ENCODE data around the gene CDH11. TPM values are rescaled to one million over a fixed set of nuclear protein-coding genes. Genes with fewer than 3 reads are reported as not detected.

Gene CDH11
- total and polyA plus RNA-seq, 10 of the 15 experiments (the other 5 are each of a cell fraction or from before 2014, with no cell fraction given) = 0.31 to 9.7 (median 0.87) TPM

DNA sequence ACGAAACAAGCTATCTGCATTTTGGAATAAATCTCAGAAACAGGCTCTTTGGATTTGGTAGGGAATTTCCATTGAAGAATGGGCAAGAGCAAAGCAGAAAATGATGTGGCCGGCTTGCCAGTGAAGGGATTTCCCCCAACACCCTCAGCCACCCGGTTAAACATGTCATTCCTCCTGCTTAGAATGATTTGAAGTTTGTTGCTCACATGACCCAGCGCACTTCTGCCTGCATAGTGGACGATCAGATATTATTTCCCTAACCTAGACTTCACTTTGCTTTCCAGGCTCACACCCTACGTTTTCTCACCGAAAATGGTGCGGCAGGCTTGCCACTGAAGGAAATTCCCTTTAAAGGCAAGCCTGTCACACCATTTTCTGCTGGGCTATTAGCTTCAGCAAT lies 170.7 kb downstream of the CDH11 start:
- no peaks in the 10 kb centered on the region for H3K9me3 ChIP-seq (replicated peaks; ENCODE audit: control insufficient read depth, insufficient read depth, low read length)
- 23% methylated on average over 8 of the region's 8 CpGs for WGBS (ENCODE audit: insufficient coverage, insufficient replicate concordance, low lambda C conversion rate, missing lambda C conversion rate)
- H4K20me1 ChIP-seq (ENCODE audit: control insufficient read depth, insufficient read depth) = no peaks in the 10 kb centered on the region
- TF ChIP-seq KLF5 (IDR thresholded peaks at IDR 0.05; ENCODE audit: partially characterized antibody) = no peak
- no peak for TF ChIP-seq NFYB (IDR thresholded peaks at IDR 0.05; ENCODE audit: insufficient read depth, low read depth, low read length)
- no peak for TF ChIP-seq PAX8 (IDR thresholded peaks at IDR 0.05)
- TF ChIP-seq, protein P1, sequence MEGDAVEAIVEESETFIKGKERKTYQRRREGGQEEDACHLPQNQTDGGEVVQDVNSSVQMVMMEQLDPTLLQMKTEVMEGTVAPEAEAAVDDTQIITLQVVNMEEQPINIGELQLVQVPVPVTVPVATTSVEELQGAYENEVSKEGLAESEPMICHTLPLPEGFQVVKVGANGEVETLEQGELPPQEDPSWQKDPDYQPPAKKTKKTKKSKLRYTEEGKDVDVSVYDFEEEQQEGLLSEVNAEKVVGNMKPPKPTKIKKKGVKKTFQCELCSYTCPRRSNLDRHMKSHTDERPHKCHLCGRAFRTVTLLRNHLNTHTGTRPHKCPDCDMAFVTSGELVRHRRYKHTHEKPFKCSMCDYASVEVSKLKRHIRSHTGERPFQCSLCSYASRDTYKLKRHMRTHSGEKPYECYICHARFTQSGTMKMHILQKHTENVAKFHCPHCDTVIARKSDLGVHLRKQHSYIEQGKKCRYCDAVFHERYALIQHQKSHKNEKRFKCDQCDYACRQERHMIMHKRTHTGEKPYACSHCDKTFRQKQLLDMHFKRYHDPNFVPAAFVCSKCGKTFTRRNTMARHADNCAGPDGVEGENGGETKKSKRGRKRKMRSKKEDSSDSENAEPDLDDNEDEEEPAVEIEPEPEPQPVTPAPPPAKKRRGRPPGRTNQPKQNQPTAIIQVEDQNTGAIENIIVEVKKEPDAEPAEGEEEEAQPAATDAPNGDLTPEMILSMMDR (IDR thresholded peaks at IDR 0.05 in 2 of 3, conservative IDR thresholded peaks at IDR 0.05 in 1 of 3; ENCODE audit: control insufficient read depth in 2 of 3, extremely low read depth in 1 of 3, insufficient read depth in 1 of 3, low read depth in 3 of 3, low read length in 3 of 3) = no peak
- TF ChIP-seq IKZF1 (conservative IDR thresholded peaks at IDR 0.05) = peak; percentile 42
- TF ChIP-seq RAD51 (IDR thresholded peaks at IDR 0.05) = peak; percentile 64
- TF ChIP-seq, protein P2, sequence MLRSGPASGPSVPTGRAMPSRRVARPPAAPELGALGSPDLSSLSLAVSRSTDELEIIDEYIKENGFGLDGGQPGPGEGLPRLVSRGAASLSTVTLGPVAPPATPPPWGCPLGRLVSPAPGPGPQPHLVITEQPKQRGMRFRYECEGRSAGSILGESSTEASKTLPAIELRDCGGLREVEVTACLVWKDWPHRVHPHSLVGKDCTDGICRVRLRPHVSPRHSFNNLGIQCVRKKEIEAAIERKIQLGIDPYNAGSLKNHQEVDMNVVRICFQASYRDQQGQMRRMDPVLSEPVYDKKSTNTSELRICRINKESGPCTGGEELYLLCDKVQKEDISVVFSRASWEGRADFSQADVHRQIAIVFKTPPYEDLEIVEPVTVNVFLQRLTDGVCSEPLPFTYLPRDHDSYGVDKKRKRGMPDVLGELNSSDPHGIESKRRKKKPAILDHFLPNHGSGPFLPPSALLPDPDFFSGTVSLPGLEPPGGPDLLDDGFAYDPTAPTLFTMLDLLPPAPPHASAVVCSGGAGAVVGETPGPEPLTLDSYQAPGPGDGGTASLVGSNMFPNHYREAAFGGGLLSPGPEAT (IDR thresholded peaks at IDR 0.05; ENCODE audit: low read depth) = peak; percentile 61; the same call in 1 of the 2 replicates
- TF ChIP-seq, protein P3, sequence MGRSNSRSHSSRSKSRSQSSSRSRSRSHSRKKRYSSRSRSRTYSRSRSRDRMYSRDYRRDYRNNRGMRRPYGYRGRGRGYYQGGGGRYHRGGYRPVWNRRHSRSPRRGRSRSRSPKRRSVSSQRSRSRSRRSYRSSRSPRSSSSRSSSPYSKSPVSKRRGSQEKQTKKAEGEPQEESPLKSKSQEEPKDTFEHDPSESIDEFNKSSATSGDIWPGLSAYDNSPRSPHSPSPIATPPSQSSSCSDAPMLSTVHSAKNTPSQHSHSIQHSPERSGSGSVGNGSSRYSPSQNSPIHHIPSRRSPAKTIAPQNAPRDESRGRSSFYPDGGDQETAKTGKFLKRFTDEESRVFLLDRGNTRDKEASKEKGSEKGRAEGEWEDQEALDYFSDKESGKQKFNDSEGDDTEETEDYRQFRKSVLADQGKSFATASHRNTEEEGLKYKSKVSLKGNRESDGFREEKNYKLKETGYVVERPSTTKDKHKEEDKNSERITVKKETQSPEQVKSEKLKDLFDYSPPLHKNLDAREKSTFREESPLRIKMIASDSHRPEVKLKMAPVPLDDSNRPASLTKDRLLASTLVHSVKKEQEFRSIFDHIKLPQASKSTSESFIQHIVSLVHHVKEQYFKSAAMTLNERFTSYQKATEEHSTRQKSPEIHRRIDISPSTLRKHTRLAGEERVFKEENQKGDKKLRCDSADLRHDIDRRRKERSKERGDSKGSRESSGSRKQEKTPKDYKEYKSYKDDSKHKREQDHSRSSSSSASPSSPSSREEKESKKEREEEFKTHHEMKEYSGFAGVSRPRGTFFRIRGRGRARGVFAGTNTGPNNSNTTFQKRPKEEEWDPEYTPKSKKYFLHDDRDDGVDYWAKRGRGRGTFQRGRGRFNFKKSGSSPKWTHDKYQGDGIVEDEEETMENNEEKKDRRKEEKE (IDR thresholded peaks at IDR 0.05) = no peak
- TF ChIP-seq EGR1 (IDR thresholded peaks at IDR 0.05; ENCODE audit: borderline replicate concordance in 1 of 2, low read depth in 2 of 2, low read length in 2 of 2) = no peak
- 0 out of 4 replicates have a peak, but pooled peaks of 1 of the 2 experiments have one; percentile 8 for TF ChIP-seq IKZF2 (IDR thresholded peaks at IDR 0.05)
- TF ChIP-seq BHLHE40 (IDR thresholded peaks at IDR 0.05; ENCODE audit: borderline replicate concordance in 1 of 2, low read depth in 2 of 2, low read length in 1 of 2) = peak; percentile 19 to 36; a peak in 1 of 4 replicates
- TF ChIP-seq ZSCAN29 (IDR thresholded peaks at IDR 0.05) = no peak
- ChIA-PET SMC1A (ENCODE audit: uncharacterized antibody, unreplicated experiment) (interaction anchor here (1.0 kb wide), 1 partner anchor 12 kb away, joined by 4 read pairs; no protein-coding TSS in a partner anchor), RAD21 (ENCODE audit: unreplicated experiment) (no interaction called here), CTCF (no interaction called here), POLR2A (no interaction called here)
- no peaks in the 10 kb centered on the region for H3K79me2 ChIP-seq (ENCODE audit: control insufficient read depth, insufficient read depth, low read length)
- H3K27me3 ChIP-seq (replicated peaks in 1 of 2; ENCODE audit: control insufficient read depth in 2 of 2, insufficient read depth in 2 of 2, low read length in 1 of 2) = no peaks in the 10 kb centered on the region
- no peak overlapping the region for H3K4me3 ChIP-seq
- DNase-seq (ENCODE audit: low read depth, low spot score) (no peak), FAIRE-seq (no peak), ATAC-seq (peak; percentile 59)
- in situ Hi-C loops (cut with MboI) = no loop called here
- no peaks in the 10 kb centered on the region for H3K4me1 ChIP-seq (ENCODE audit: control insufficient read depth, insufficient read depth, low read length)
- no TSS peak for BruUV-seq (replicated peaks)
- no peaks in the 10 kb centered on the region for H3K36me3 ChIP-seq (ENCODE audit: control insufficient read depth in 2 of 2, insufficient read depth in 2 of 2, low read length in 1 of 2)
- no peak overlapping the region for H3K27ac ChIP-seq (ENCODE audit: control insufficient read depth, insufficient read depth)
- no peak overlapping the region for H2AFZ ChIP-seq (ENCODE audit: control insufficient read depth, low read depth, low read length)
- H3K4me2 ChIP-seq (ENCODE audit: control insufficient read depth, insufficient read depth) = no peak overlapping the region
- no peak overlapping the region for H3K9ac ChIP-seq (ENCODE audit: control insufficient read depth, insufficient read depth, low read length)
- intact Hi-C loops (cut with micrococcal nuclease; ENCODE audit: unreplicated experiment) = no loop called here

All from GM12878 (cell line).